GM10266 (cell line): ENCODE results near the gene TAS2R40.
A peak's percentile ranks its signal among the peaks of the same experiment; 100 is the strongest.

Experiments used
- DNase-seq: peaks from one replicate; pipeline ENCODE4 v3.0.0; 2012; ENCODE audit errors: extremely low spot score
- TF ChIP-seq, protein P1 (sequence below): IDR thresholded peaks from 2 replicates; pipeline ENCODE4 v1.5.1; 2012; ENCODE audit warnings: mild to moderate bottlenecking, low read depth; ENCODE audit not compliant: control insufficient read depth, insufficient read depth; ENCODE audit errors: missing control alignments

TAS2R40 gene

DNA sequence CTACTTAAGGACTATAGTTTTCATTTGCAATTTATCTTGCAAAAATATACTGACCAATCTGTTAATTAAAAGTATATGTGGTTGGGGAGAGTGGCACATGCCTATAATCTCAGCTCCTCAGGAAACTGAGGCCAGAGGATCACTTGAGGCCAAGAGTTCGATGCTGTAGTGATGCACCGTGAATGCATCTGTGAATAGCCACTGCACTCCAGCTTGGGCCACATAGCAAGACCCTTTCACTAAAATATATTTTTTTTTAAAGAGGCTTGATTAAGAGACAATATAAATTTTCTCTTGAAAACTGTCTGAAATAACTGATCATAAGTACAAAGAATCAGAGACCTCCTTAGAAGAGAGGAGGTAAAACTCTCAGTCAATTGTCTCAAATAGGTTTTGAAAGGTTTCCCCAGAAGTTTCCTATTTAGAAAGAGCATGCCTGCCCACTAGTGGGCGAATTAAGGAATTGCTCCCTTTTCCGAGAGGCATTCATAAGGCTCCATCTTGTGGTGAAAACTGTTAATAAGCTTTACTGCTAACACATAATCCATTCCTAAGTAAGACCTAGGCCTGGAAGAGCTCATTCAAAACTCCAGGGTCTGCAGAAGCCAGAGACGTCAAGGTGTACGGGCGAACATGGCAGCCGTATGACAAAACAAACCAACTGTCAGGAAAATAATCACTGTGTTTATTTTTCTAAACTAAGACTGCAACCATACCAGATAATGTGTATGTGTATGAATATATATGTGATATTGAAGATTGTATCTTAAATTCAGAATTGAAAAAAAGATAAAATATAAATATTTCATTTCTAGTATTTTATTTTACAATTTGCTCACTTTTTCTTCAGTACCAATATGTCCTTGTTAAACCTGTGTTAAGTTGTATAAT, 6.8 kb upstream of the TAS2R40 start:
- TF ChIP-seq, protein P1, sequence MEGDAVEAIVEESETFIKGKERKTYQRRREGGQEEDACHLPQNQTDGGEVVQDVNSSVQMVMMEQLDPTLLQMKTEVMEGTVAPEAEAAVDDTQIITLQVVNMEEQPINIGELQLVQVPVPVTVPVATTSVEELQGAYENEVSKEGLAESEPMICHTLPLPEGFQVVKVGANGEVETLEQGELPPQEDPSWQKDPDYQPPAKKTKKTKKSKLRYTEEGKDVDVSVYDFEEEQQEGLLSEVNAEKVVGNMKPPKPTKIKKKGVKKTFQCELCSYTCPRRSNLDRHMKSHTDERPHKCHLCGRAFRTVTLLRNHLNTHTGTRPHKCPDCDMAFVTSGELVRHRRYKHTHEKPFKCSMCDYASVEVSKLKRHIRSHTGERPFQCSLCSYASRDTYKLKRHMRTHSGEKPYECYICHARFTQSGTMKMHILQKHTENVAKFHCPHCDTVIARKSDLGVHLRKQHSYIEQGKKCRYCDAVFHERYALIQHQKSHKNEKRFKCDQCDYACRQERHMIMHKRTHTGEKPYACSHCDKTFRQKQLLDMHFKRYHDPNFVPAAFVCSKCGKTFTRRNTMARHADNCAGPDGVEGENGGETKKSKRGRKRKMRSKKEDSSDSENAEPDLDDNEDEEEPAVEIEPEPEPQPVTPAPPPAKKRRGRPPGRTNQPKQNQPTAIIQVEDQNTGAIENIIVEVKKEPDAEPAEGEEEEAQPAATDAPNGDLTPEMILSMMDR: peak; percentile 100
- peak; percentile 72 for DNase-seq

- DNase-seq: no peak
- TF ChIP-seq, protein P1: no peak
Measured at GRCh38 chr7:143216151-143216550, 5.7 kb upstream of the TAS2R40 start.

DNA sequence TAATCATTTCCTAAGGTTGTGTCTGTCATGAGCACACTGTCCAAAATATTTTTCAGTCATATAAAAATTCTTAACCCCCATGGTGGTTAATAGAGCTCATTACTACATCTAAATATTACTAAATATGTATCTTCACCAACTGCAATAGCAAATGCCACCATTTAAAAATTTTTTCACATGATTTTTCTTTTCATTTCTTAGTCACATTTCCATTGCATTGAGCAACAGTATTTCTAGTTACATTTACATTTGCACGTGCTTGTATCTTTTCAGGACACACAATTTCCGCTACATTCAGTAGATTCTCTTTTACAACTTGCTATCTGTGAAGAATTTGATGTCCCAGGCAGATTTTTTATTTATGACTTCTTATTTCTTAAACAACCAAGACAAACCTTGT, 5.2 kb upstream of the TAS2R40 start:
- TF ChIP-seq, protein P1: no peak
- DNase-seq: no peak

DNA sequence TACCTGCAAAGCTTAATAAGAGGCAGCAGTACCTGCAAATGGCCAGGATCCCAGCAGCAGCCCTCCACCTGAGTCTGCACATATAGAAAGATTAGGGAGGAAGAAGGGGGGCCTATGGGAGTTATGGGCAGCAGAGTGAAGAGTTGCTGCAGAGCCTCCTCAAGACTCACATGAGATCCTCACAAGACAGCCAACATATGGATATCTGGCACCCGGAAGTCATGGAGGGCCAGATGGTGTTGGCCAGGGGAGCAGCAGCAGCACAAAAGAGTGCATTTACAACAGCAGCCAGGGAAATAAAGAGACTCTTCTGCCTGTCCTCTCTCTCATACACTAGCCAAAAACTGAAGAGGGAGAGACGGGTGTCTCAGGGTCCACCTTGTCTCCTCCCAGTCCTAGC, 4.0 kb upstream of the TAS2R40 start:
- no peak for DNase-seq
- TF ChIP-seq, protein P1: no peak

DNA sequence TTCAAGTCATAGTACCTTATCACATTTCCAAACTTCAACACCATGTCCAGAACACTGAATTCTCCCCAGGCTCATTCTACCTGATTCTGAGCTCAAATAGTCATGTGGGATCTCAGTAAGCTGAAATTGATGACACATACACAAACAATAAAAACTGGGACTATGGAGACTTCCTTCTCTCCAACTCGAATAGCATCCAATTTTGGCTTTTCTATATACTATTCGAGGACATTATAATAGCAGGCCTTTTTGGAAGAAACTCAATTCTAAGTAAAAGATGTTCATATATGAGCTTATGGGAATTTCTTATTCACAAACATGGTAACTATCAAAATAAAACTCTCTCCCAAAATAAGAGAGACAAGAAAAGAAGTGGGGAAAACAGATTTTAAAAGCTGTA, 551 bp upstream of the TAS2R40 start:
- TF ChIP-seq, protein P1: no peak
- DNase-seq: no peak

DNA sequence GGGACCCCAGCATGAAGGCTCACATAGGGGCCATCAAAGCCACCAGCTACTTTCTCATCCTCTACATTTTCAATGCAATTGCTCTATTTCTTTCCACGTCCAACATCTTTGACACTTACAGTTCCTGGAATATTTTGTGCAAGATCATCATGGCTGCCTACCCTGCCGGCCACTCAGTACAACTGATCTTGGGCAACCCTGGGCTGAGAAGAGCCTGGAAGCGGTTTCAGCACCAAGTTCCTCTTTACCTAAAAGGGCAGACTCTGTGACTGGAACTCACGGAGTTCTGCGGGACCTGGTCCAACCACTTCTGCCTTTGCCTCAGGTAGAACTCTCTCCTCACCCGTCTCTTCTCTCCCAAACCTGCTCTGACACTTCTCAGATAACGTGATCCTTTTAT, 945 bp downstream of the TAS2R40 start:
- TF ChIP-seq, protein P1: no peak
- no peak for DNase-seq

- DNase-seq: no peak
- TF ChIP-seq, protein P1: no peak
Measured at GRCh38 chr7:143223784-143224183, 1.9 kb downstream of the TAS2R40 start.
